HCT116 (cell line): Measurements from ENCODE around the gene SCGB1C2. TPM values are rescaled to one million over a fixed set of nuclear protein-coding genes. Genes with fewer than 3 reads are reported as not detected.

Experiments
- ATAC-seq: fragments of 200-7000 bp; cut with Tn5 transposase; 2 replicates; pipeline ENCODE4 v1.9.1; 2020; ENCODE audit warnings: mild to moderate bottlenecking, moderate library complexity
- BruUV-seq: library from RNA; stranded (reverse); fragments of 400-500 nt; replicated peaks from 2 replicates; lab custom pipeline; 2021; lab: Mats Ljungman, UMichigan
- CTCF ChIA-PET: fragments of 300-600 bp; sonication (Branson Sonifier 250); formaldehyde crosslinking; loops from one replicate; lab custom pipeline; 2021; ENCODE audit warnings: antibody characterized with exemption; lab: Charles Lee
- POLR2A ChIA-PET: fragments of 300-600, 350-600 bp; sonication (Branson Sonifier 250); formaldehyde crosslinking; loops from one replicate; lab custom pipeline; 2021; ENCODE audit warnings: antibody characterized with exemption; lab: Charles Lee
- RAD21 ChIA-PET, 2 experiments: fragments of 300-600 bp; sonication (Branson Sonifier 250); formaldehyde crosslinking; loops; one replicate each; lab custom pipeline; 2023; ENCODE audit warnings: low total read pairs in 2 of 2; ENCODE audit not compliant: uncharacterized antibody in 2 of 2, unreplicated experiment in 2 of 2, low non-redundant PET in 1 of 2; lab: Charles Lee
- DNase-seq: peaks from one replicate; pipeline ENCODE4 v3.0.0-alpha.2; 2010; ENCODE audit warnings: low read depth, low spot score
- H2AFZ ChIP-seq: fragments of 200-600 bp; shearing (Covaris generic), sonication (generic); 2 replicates; pipeline ENCODE4 v1.6.1; 2017; ENCODE audit warnings: low read depth, mixed run types, mixed read lengths, antibody characterized with exemption, low read length; ENCODE audit not compliant: poor library complexity, severe bottlenecking
- H3K27ac ChIP-seq: 2 replicates; pipeline ENCODE4 v1.5.1; 2012; ENCODE audit warnings: low read depth, low read length
- H3K27me3 ChIP-seq: fragments of 200-600 bp; sonication (generic); 2 replicates; pipeline ENCODE4 v1.6.1; 2016; ENCODE audit warnings: mixed run types, low read length, mixed read lengths; ENCODE audit not compliant: insufficient read depth
- H3K36me3 ChIP-seq, 2 experiments: fragments of 200-500 bp in 1 of 2; fragments of 200-600 bp in 1 of 2; sonication (Bioruptor generic) in 1 of 2; sonication (generic) in 1 of 2; 2 replicates each; pipeline versions ENCODE4 v1.5.1 to v1.6.1; 2014 to 2016; ENCODE audit warnings: low read length in 2 of 2, inconsistent platforms in 1 of 2, mixed read lengths in 1 of 2, mixed run types in 1 of 2; ENCODE audit not compliant: insufficient read depth in 2 of 2, control insufficient read depth in 1 of 2
- H3K4me1 ChIP-seq, 2 experiments: fragments of 200-600 bp in 1 of 2; sonication (generic) in 1 of 2; 2 replicates each; pipeline versions ENCODE4 v1.5.1 to v1.6.1; 2012 to 2017; ENCODE audit warnings: low read length in 2 of 2, inconsistent platforms in 1 of 2, mild to moderate bottlenecking in 1 of 2, mixed read lengths in 1 of 2, mixed run types in 1 of 2, moderate library complexity in 1 of 2; ENCODE audit not compliant: insufficient read depth in 2 of 2, control insufficient read depth in 1 of 2
- H3K4me2 ChIP-seq: fragments of 200-600 bp; sonication (generic); 2 replicates; pipeline ENCODE4 v1.6.1; 2017; ENCODE audit warnings: mixed run types, low read length, mixed read lengths
- H3K4me3 ChIP-seq, 2 experiments: fragments of 200-600 bp in 1 of 2; sonication (generic) in 1 of 2; replicated peaks in 1 of 2; 2 replicates each; pipeline ENCODE4 v1.5.1; 2011 to 2016; ENCODE audit warnings: low read length in 2 of 2, control low read depth in 1 of 2, low read depth in 1 of 2, mild to moderate bottlenecking in 1 of 2, mixed read lengths in 1 of 2, mixed run types in 1 of 2
- H3K79me2 ChIP-seq: fragments of 200-600 bp; sonication (generic); 2 replicates; pipeline ENCODE4 v1.6.1; 2017; ENCODE audit warnings: mild to moderate bottlenecking, mixed run types, low read length, moderate library complexity, mixed read lengths; ENCODE audit not compliant: insufficient read depth
- H3K9ac ChIP-seq: fragments of 200-600 bp; sonication (generic); 2 replicates; pipeline ENCODE4 v1.6.1; 2016; ENCODE audit warnings: low read length, mixed read lengths
- H3K9me2 ChIP-seq: fragments of 200-600 bp; sonication (generic), shearing (Covaris generic); 2 replicates; pipeline ENCODE4 v1.6.1; 2017; ENCODE audit warnings: mixed run types, mild to moderate bottlenecking, moderate library complexity; ENCODE audit not compliant: insufficient read depth
- H3K9me3 ChIP-seq, 2 experiments: fragments of 200-500 bp in 1 of 2; fragments of 200-600 bp in 1 of 2; sonication (Bioruptor generic) in 1 of 2; sonication (generic) in 1 of 2; 2 replicates each; pipeline ENCODE4 v1.6.1; 2014 to 2017; ENCODE audit warnings: low read length in 2 of 2, mixed read lengths in 2 of 2, inconsistent platforms in 1 of 2, low read depth in 1 of 2, mild to moderate bottlenecking in 1 of 2, mixed run types in 1 of 2, moderate library complexity in 1 of 2; ENCODE audit not compliant: control insufficient read depth in 1 of 2, insufficient read depth in 1 of 2
- H4K20me1 ChIP-seq: fragments of 200-600 bp; sonication (generic), shearing (Covaris generic); 2 replicates; pipeline ENCODE4 v1.6.1; 2017; ENCODE audit warnings: mixed run types, mild to moderate bottlenecking, moderate library complexity; ENCODE audit not compliant: insufficient read depth
- SIN3A ChIP-seq: IDR thresholded peaks from 2 replicates; pipeline ENCODE4 v1.6.1; 2012; ENCODE audit warnings: low read depth
- SRF ChIP-seq: IDR thresholded peaks from 2 replicates; pipeline ENCODE4 v1.6.1; 2012; ENCODE audit warnings: low read depth
- intact Hi-C: fragments of 100-400 bp; cut with micrococcal nuclease; formaldehyde crosslinking; loops from 2 replicates; pipeline ENCODE4 v1.10.0; 2022
- total RNA-seq: library from RNA; stranded (reverse); gene quantifications from one replicate; pipeline ENCODE4 v1.2.1, GENCODE V29; 2021; ENCODE audit not compliant: unreplicated experiment

Gene SCGB1C2
- total RNA-seq, 1 experiment from 2014 or later: not detected

- H3K9ac ChIP-seq: no peak overlapping the region
- TF ChIP-seq SIN3A (no peak), SRF (no peak)
- H2AFZ ChIP-seq: no peak overlapping the region
- no peaks in the 10 kb centered on the region for H3K27me3 ChIP-seq
- H3K9me3 ChIP-seq: no peaks in the 10 kb centered on the region
- no peaks in the 10 kb centered on the region for H4K20me1 ChIP-seq
- intact Hi-C loops: no loop called here
- no peaks in the 10 kb centered on the region for H3K9me2 ChIP-seq
- H3K79me2 ChIP-seq: no peaks in the 10 kb centered on the region
- no peak overlapping the region for H3K27ac ChIP-seq
- CTCF ChIA-PET: no interaction called here
- BruUV-seq: no TSS peak
- POLR2A ChIA-PET: no interaction called here
- H3K4me1 ChIP-seq: peaks cover 2 to 3% of the 10 kb centered on the region in 2 experiments; a peak in 3 of 4 replicates
- H3K4me3 ChIP-seq: no peak overlapping the region
- no peaks in the 10 kb centered on the region for H3K36me3 ChIP-seq
- no peak overlapping the region for H3K4me2 ChIP-seq
- RAD21 ChIA-PET: no interaction called here
- ATAC-seq (no peak), DNase-seq (no peak)
Measured at GRCh38 chr17:187130-187529, 49.8 kb downstream of the SCGB1C2 start.

Other genes with a start within 250 kb of the SCGB1C2 start
- 15.2 TPM for gene DOC2B, start 44.1 kb downstream of the SCGB1C2 start, total RNA-seq
- 17.0 TPM for gene RPH3AL, start 215.2 kb downstream of the SCGB1C2 start, total RNA-seq